ENCODE results near the gene PCDH15.

DNA sequence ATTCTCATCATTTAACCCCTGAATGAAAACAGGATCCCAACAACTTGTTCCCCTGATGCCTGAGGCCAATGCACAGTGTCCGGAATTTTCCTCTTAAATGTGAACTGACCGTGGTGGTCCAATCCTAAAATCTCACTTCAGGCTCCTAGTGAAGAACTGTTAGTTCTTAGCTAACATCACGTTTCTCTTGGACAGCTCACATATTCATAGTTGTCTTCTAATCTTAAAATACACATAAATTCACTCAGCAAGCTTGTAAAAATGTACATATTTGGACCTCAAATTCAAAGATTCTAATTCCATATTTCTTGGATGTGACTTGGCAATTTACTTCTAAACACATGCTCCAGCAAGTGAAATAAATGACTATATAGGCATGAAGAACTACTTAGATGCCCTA lies 297.2 kb downstream of the PCDH15 start:
- TF ChIP-seq, protein P1, sequence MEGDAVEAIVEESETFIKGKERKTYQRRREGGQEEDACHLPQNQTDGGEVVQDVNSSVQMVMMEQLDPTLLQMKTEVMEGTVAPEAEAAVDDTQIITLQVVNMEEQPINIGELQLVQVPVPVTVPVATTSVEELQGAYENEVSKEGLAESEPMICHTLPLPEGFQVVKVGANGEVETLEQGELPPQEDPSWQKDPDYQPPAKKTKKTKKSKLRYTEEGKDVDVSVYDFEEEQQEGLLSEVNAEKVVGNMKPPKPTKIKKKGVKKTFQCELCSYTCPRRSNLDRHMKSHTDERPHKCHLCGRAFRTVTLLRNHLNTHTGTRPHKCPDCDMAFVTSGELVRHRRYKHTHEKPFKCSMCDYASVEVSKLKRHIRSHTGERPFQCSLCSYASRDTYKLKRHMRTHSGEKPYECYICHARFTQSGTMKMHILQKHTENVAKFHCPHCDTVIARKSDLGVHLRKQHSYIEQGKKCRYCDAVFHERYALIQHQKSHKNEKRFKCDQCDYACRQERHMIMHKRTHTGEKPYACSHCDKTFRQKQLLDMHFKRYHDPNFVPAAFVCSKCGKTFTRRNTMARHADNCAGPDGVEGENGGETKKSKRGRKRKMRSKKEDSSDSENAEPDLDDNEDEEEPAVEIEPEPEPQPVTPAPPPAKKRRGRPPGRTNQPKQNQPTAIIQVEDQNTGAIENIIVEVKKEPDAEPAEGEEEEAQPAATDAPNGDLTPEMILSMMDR (IDR thresholded peaks at IDR 0.05), result no peak
- no peak for TF ChIP-seq POLR2A (IDR thresholded peaks at IDR 0.05)
